Body of pancreas (tissue), 4 donors: ENCODE data around the gene ALDH7A1.

ENCODE experiments used
- POLR2A ChIP-seq, 3 donors: fragments of 450-650 bp; IDR thresholded peaks; one replicate each; pipeline ENCODE4 v1.6.1; 2016; ENCODE audit warnings: antibody characterized with exemption in 3 of 3, mild to moderate bottlenecking in 2 of 3
- TF ChIP-seq, protein P1 (sequence below), 7 experiments: fragments of 450-650 bp in 4 of 7; fragments of 200-600 bp in 3 of 7; sonication (generic) in 3 of 7; IDR thresholded peaks; one replicate each; pipeline ENCODE4 v1.5.1; 2016 to 2019; ENCODE audit warnings: antibody characterized with exemption in 7 of 7

DNA sequence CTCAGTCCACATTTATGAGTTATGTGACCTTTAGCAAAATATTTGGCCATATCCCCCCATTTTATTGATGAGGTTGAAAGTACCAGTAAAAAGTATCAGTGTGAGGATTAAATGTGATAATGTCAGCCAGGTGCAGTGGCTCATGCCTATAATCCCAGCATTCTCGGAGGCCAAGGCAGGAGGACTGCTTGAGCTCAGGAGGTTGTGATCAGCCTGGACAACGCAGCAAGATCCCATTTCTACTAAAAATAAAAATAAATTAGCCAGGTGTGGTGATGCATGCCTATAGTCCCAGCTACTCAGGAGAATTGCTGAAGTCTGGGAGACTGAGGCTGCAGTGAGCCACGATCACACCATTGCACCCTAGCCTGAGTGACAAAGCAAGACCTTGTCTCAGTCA lies 100.6 kb downstream of the ALDH7A1 start:
- TF ChIP-seq, protein P1, sequence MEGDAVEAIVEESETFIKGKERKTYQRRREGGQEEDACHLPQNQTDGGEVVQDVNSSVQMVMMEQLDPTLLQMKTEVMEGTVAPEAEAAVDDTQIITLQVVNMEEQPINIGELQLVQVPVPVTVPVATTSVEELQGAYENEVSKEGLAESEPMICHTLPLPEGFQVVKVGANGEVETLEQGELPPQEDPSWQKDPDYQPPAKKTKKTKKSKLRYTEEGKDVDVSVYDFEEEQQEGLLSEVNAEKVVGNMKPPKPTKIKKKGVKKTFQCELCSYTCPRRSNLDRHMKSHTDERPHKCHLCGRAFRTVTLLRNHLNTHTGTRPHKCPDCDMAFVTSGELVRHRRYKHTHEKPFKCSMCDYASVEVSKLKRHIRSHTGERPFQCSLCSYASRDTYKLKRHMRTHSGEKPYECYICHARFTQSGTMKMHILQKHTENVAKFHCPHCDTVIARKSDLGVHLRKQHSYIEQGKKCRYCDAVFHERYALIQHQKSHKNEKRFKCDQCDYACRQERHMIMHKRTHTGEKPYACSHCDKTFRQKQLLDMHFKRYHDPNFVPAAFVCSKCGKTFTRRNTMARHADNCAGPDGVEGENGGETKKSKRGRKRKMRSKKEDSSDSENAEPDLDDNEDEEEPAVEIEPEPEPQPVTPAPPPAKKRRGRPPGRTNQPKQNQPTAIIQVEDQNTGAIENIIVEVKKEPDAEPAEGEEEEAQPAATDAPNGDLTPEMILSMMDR (IDR thresholded peaks at IDR 0.05) = no peak
- no peak for TF ChIP-seq POLR2A (IDR thresholded peaks at IDR 0.05)
